GM13977 (cell line): Measurements from ENCODE around the gene NCAPG2.

Experiments used
- DNase-seq: peaks from one replicate; pipeline ENCODE4 v3.0.0; 2012; ENCODE audit warnings: low spot score
- in situ Hi-C: fragments of 300-500 bp; cut with MboI; formaldehyde crosslinking; loops from one replicate; pipeline ENCODE4 v1.12.0; 2022; ENCODE audit warnings: low sequenced_read_pairs, low pct_unique_long_range_greater_than_20kb, mixed read lengths, inconsistent platforms; ENCODE audit not compliant: unreplicated experiment
- TF ChIP-seq, protein P1 (sequence below): IDR thresholded peaks from 2 replicates; pipeline ENCODE4 v1.5.1; 2012; ENCODE audit warnings: mild to moderate bottlenecking, control low read depth; ENCODE audit not compliant: insufficient read depth; ENCODE audit errors: extremely low read depth, missing control alignments

Gene NCAPG2

DNA sequence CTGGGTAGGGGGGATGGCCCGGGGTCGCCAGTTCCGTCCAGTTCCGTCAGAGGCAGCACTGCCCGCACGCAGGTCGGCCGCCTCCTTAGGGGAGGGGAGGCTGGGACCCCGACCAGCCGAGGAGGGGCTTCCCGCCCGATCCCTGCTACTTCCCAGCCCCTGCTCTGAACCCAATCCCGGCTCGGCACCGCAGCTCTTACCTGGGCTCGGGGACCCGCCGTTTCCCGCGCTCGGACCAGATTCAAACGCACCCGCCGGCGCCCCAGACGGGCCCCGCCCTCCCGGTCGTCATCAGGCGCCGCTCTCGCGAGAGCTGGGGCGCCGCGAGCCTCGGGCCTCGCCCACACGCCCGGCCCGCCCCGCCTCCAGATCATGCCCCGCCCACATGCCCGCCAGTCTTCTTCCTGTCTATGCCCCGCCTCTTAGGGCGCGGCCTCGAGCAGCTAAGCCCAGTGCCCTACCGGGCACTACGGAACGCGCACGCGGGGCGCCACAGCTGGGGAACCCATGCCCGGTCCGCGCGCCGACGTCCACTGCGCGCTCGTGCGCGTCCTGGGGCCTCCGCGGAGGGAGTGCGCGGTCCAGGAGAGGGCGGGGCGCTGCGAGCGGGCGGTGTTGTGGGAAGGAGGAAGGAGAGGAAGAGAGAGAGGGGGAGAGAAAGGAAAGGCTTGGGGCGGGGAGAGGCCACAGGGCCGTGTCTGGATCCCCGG lies at the start of gene NCAPG2:
NCAPG2 (minus strand) TSS at position 281 of the 710 bp plus-strand sequence. CDS start 2,905 bp downstream, outside the sequence.
- in situ Hi-C loops: no loop called here
- TF ChIP-seq, protein P1, sequence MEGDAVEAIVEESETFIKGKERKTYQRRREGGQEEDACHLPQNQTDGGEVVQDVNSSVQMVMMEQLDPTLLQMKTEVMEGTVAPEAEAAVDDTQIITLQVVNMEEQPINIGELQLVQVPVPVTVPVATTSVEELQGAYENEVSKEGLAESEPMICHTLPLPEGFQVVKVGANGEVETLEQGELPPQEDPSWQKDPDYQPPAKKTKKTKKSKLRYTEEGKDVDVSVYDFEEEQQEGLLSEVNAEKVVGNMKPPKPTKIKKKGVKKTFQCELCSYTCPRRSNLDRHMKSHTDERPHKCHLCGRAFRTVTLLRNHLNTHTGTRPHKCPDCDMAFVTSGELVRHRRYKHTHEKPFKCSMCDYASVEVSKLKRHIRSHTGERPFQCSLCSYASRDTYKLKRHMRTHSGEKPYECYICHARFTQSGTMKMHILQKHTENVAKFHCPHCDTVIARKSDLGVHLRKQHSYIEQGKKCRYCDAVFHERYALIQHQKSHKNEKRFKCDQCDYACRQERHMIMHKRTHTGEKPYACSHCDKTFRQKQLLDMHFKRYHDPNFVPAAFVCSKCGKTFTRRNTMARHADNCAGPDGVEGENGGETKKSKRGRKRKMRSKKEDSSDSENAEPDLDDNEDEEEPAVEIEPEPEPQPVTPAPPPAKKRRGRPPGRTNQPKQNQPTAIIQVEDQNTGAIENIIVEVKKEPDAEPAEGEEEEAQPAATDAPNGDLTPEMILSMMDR: no peak
- DNase-seq: peak; percentile 99

DNA sequence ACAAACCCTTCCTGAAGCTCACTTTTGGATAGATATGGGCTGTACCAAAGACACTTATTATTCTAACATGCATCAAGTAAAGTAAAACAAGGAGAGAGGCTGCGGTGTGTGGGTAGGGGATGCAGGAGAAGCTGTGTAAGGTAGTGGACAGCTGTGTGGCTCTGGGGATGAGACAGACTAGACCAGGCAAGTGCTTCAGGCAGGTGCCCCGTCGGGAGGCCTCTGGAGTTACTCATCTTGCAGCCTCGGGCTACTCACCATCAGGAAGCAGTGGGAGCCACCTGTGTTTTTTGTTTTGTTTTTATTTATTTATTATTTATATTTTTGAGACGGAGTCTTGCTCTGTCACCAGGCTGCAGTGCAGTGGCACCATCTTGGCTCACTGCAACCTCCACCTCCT lies 49.3 kb upstream of the NCAPG2 start:
- TF ChIP-seq, protein P1: no peak
- in situ Hi-C loops: no loop called here
- DNase-seq: no peak

- in situ Hi-C loops: no loop called here
- TF ChIP-seq, protein P1: no peak
- no peak for DNase-seq
Observed at GRCh38 chr7:158751751-158752150, 47.1 kb upstream of the NCAPG2 start.

GRCh38 chr7:158751199-158751598 lies 46.6 kb upstream of the NCAPG2 start:
- in situ Hi-C loops: no loop called here
- DNase-seq: no peak

DNA sequence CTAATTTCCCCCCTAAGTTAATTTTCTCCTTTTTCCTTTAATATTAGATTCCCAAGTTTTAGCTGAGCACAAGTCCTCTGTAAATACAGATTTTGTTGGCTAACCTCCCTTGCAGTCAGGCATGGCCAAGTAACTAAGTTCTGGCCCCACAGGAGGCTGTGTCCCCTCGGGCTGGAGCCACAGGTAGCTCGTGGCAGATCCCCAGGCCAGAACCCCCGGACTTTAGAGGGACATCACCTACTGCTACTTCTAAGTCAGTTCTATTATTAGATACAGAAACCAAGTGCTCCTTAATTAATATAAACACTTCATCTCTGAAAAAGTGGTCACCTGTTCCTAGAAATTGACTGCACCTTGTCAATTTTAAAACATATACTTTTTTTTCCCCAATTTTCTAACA lies 46.1 kb upstream of the NCAPG2 start:
- in situ Hi-C loops: no loop called here
- DNase-seq: no peak
- TF ChIP-seq, protein P1: no peak

More at GRCh38 chr7:158751199-158751598, 46.6 kb upstream of the NCAPG2 start:
- TF ChIP-seq, protein P1: no peak

- in situ Hi-C loops: no loop called here
- TF ChIP-seq, protein P1: no peak
- DNase-seq: no peak
Observed at GRCh38 chr7:158749396-158749795, 44.8 kb upstream of the NCAPG2 start.
